T-helper 1 cell treated with Interleukin-12 subunit alpha and Interleukin-12 subunit beta and Interleukin-4 antibody, amounts not matched to agents 30 μg/mL and 1 μg/mL, for 36 hours (primary cell): Measurements from ENCODE around the gene ZNF320.
"Not testable (repeated sequence)": the region's sequence is repeated elsewhere in the genome, so short reads cannot be mapped to it uniquely, and the experiment has no call there.

Source experiments
- H3K27ac Mint-ChIP-seq: one replicate; pipeline ENCODE4 v1.8.0; 2021; ENCODE audit warnings: mild to moderate bottlenecking, mixed read lengths
- H3K27me3 Mint-ChIP-seq: one replicate; pipeline ENCODE4 v1.8.0; 2021; ENCODE audit warnings: low read depth, mixed read lengths
- H3K36me3 Mint-ChIP-seq: one replicate; pipeline ENCODE4 v1.8.0; 2021; ENCODE audit warnings: low read depth, mixed read lengths
- H3K4me1 Mint-ChIP-seq: one replicate; pipeline ENCODE4 v1.8.0; 2021; ENCODE audit warnings: low read depth, mixed read lengths
- H3K4me3 Mint-ChIP-seq: one replicate; pipeline ENCODE4 v1.8.0; 2021; ENCODE audit warnings: mild to moderate bottlenecking, moderate library complexity, mixed read lengths
- H3K9me3 Mint-ChIP-seq: one replicate; pipeline ENCODE4 v1.8.0; 2021; ENCODE audit warnings: mixed read lengths

Gene ZNF320

DNA sequence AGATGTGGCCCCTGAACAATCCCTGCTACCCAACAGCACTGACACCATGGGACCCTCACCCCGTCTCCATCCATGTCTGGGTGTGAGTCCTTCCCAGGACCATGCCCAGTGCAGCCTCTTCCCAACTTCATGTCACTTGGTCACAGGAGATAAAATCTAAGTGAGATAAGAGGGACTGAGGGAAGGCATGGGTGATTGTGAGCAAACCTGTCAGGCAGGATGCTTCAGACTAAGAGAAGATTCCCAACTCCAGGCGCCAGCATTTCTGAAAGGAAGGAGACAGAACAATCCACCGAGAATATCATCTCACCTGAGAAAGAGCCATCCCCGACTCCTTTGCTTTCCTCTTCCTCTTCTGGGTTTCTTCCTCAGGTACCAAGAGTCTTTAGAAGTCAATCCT, 7.5 kb downstream of the ZNF320 start:
- Mint-ChIP-seq H3K4me1 (peaks cover 2% of the 10 kb centered on the region), H3K4me3 (no peak overlapping the region), H3K9me3 (peaks cover 56% of the 10 kb centered on the region), H3K36me3 (peaks cover 63% of the 10 kb centered on the region), H3K27me3 (no peaks in the 10 kb centered on the region), H3K27ac (no peak overlapping the region)

DNA sequence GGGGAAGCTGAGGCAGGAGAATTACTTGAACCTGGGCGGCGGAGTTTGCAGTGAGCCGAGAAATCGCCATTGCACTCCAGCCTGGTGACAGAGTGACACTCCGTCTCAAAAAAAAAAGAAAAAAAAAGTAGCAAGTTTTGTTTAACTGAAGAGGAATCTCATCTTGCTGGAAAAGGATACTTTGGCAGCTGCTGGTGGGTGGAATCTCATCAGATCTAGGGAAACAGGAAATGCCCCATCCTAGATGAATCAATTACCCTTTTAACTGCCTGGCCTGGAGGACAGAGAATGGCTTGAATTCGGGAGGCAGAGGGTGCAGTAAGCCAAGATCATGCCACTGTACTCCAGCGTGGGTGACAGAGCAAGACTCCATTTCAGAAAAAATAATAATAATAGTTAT, 8.4 kb downstream of the ZNF320 start:
- Mint-ChIP-seq H3K9me3 (peaks cover 56% of the 10 kb centered on the region), H3K27ac (no peak overlapping the region), H3K4me1 (no peaks in the 10 kb centered on the region), H3K36me3 (peaks cover 67% of the 10 kb centered on the region), H3K4me3 (no peak overlapping the region), H3K27me3 (no peaks in the 10 kb centered on the region)

DNA sequence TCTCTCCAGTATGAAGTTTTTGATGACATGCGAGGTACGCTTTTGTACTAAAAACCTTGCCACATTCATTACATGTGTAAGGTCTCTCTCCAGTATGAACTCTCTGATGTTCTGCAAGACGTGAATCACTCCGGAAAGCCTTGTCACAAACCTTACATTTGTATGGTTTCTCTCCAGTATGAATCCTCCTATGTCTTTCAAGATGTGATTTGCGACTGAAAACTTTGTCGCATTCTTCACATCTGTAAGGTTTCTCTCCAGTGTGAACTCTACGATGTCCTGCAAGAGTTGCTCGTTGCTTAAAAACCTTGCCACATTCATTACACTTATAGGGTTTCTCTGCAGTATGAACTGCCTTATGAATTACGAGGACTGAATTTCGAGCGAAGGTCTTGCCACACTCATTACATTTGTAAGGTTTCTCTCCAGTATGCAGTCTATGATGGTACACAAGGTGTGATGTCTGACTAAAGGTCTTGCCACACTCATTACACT, 16.5 kb downstream of the ZNF320 start:
- H3K27me3 Mint-ChIP-seq = no peaks in the 10 kb centered on the region
- H3K4me1 Mint-ChIP-seq = no peaks in the 10 kb centered on the region
- no peak overlapping the region for H3K4me3 Mint-ChIP-seq
- no peak overlapping the region for H3K27ac Mint-ChIP-seq
- H3K36me3 Mint-ChIP-seq = peaks cover 64% of the 10 kb centered on the region
- H3K9me3 Mint-ChIP-seq = peaks cover 66% of the 10 kb centered on the region

DNA sequence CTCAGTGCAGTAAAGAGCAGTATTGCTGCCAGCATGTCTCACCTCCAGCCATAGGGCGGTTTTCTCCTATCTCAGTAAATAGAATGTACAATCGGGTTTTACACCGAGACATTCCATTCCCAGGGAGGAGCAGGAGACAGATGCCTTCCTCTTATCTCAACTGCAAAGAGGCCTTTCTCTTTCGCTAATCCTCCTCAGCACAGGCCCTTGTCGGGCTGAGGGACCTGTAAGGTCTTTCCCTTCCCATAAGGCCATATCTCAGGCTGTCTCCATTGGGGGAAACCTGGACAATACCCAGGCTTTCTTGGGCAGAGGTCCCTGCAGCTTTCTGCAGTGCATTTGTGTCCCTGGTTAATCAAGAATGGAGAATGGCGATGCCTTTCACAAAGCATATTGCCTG, 24.4 kb downstream of the ZNF320 start:
- peaks cover 62% of the 10 kb centered on the region for H3K9me3 Mint-ChIP-seq
- H3K4me1 Mint-ChIP-seq, H3K27ac Mint-ChIP-seq, H3K4me3 Mint-ChIP-seq, H3K36me3 Mint-ChIP-seq, H3K27me3 Mint-ChIP-seq: not testable (repeated sequence)

DNA sequence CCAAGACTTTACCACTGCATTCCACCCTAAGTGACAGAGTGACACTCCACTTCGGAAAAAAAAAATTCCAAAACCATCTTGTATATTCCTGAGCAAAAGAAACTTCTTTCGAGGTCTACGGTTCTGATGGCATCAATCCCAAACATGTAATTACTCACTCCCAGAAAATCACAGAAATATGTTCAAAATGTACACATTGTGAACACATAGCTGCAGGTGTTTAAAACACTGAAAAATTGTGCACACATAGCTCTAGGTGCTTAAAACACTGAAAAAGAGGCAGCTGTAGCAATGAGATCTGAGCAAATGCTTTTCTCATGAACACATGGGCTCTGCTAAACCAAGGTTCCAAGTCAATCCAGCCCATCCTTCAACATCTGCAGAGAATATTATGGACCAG, 26.0 kb downstream of the ZNF320 start:
- Mint-ChIP-seq H3K27me3 (no peaks in the 10 kb centered on the region), H3K36me3 (no peaks in the 10 kb centered on the region), H3K9me3 (peaks cover 63% of the 10 kb centered on the region), H3K4me1 (no peaks in the 10 kb centered on the region), H3K4me3 (no peak overlapping the region), H3K27ac (no peak overlapping the region)

DNA sequence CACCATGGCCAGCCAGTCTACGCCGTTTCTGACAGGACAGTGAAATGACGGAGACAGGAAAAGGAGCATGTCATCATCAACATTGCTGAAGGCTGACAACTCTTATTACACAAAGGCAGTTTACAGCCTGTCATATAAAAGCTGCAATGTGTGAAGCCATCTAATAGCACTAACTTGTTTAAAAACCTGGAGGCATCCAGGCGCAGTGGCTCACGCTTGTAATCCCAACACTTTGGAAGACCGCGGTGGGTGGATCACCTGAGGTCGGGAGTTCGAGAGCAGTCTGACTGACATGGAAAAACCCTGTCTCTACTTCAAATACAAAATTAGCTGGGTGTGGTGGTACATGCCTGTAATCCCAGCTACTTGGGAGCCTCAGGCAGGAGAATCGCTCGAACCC, 29.4 kb downstream of the ZNF320 start:
- peaks cover 42% of the 10 kb centered on the region for H3K9me3 Mint-ChIP-seq
- not testable (repeated sequence) for H3K27me3 Mint-ChIP-seq, H3K4me1 Mint-ChIP-seq, H3K4me3 Mint-ChIP-seq, H3K27ac Mint-ChIP-seq, H3K36me3 Mint-ChIP-seq

DNA sequence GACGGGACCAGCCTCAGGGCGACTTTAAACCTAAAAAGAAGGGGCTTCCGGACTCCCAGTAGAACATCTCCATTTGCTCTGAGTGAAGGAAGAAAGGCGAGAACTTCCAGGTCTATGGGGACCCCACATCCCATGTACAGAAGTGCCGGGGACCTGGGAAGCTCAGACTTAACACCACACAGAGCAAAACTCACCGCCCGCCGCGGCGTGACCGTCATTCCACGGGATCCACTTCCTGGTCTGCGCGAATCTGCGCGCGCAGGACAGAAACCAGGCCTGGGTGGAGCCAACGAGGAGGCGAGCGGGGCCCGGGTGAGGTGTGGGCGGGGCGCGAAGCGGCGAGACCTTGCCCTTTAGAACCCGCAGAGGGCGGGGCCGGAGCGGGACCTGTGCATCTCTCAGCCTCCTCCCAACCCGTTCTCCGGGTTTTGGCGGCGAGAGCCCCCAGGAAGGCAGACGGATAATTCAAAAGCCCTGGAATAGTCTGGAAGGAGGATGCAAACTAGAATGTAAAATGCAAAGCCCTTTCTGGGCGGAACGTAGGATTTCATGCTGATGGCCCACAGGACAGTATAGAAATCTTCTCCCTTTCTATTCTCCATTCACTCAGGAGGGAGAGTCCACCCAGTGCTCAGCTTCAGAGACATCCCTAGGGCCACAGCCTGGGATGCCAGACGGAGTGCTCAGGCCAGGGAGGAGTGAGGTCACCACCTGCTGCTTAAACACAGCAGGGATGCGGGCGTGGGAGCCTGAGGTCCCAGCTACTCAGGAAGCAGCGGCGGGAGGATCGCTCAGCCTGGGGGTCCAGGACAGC, 39.9 kb downstream of the ZNF320 start, which contains the start of gene ZNF468:
Gene ZNF468, minus strand, starts transcription at position 242 of the 814 bp plus-strand sequence. CDS start 3,347 bp downstream, outside the sequence.
- Mint-ChIP-seq H3K36me3 (peaks cover 31% of the 10 kb centered on the region), H3K4me3 (peak within 1 kb of the TSS; percentile 89), H3K9me3 (peaks cover 33% of the 10 kb centered on the region), H3K27ac (peak within 1 kb of the TSS; percentile 86)
- H3K4me1 Mint-ChIP-seq, H3K27me3 Mint-ChIP-seq: not testable (repeated sequence)

DNA sequence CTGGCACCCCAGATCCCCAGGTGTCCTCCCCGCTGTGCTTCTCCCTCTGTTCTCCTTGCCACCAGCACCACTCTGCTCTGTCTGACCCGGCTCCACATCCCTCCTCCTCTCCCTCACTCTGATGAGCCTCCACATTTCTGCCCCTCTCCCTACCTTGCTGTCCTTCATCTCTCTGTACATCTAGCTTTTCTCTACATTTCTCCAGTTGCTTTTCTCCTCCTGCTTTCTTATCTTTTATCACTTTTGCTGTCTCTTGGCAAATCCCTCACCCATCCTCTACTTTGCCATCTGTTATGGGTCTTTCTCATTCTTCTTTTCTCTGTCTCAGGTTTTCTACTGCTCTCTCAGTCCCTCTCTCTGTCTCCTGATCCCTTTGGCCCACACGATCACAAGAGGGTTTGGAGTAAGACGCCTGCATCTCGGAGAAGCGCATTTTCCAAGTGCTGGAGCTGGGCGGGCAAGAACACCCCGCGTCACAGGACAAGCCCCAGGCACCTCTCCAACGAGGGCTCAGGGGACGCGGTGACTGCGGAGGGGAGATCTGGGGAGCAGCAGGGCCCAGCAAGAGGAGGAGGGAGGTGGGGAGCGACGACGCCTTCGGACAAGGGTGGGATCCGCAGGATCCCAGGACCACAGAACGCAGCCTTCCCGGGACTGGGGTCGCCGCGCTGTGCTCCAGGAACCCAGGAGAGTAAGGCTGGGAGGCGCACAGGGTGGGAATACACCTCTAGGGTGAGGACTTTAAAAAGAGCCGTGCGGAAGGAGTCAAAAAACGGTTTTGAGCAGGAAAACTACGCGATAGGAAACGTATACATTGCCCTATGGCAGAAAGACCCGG, 40.7 kb downstream of the ZNF320 start:
- not testable (repeated sequence) for H3K27me3 Mint-ChIP-seq, H3K4me1 Mint-ChIP-seq
- Mint-ChIP-seq H3K4me3 (peak overlapping the region; percentile 89), H3K27ac (peak overlapping the region; percentile 86), H3K9me3 (peaks cover 24% of the 10 kb centered on the region), H3K36me3 (peaks cover 35% of the 10 kb centered on the region)
